Caco-2 (cell line): ENCODE measurements around the gene ZNF503. TPM values are rescaled to one million over a fixed set of nuclear protein-coding genes. Genes with fewer than 3 reads are reported as not detected.

Experiments used
- BruUV-seq: library from RNA; stranded (reverse); fragments of 400-500 nt; replicated peaks from 2 replicates; lab custom pipeline; 2021; lab: Mats Ljungman, UMichigan
- CTCF ChIA-PET: fragments of 300-600 bp; sonication (Branson Sonifier 250); formaldehyde crosslinking; loops from one replicate; lab custom pipeline; 2022; ENCODE audit warnings: antibody characterized with exemption; lab: Charles Lee
- POLR2A ChIA-PET: fragments of 300-600 bp; sonication (Branson Sonifier 250); formaldehyde crosslinking; loops from one replicate; lab custom pipeline; 2022; ENCODE audit warnings: antibody characterized with exemption; lab: Charles Lee
- DNase-seq, 2 experiments: peaks; one replicate each; pipeline versions ENCODE4 v3.0.0 to v3.0.0-alpha.2; 2020 to 2022
- H3K27me3 ChIP-seq: replicated peaks from 2 replicates; pipeline ENCODE4 v1.6.0; 2011; ENCODE audit warnings: low read length; ENCODE audit not compliant: control insufficient read depth, insufficient read depth
- H3K36me3 ChIP-seq: 2 replicates; pipeline ENCODE4 v1.5.1; 2011; ENCODE audit warnings: low read length; ENCODE audit not compliant: control insufficient read depth, insufficient read depth
- H3K4me1 ChIP-seq: fragments of 250-450 bp; sonication (Bioruptor Pico); 2 replicates; pipeline ENCODE4 v1.5.1; 2020; ENCODE audit warnings: mild to moderate bottlenecking
- H3K4me3 ChIP-seq: 2 replicates; pipeline ENCODE4 v1.5.1; 2011; ENCODE audit warnings: low read depth, mild to moderate bottlenecking, control low read depth, low read length
- H3K9me3 ChIP-seq: fragments of 250-450 bp; sonication (Bioruptor Pico); 2 replicates; pipeline ENCODE4 v1.5.1; 2020; ENCODE audit warnings: mild to moderate bottlenecking, moderate library complexity
- H3K27ac Mint-ChIP-seq: one replicate; pipeline ENCODE4 v1.8.0; 2022; ENCODE audit warnings: mixed read lengths; ENCODE audit not compliant: unreplicated experiment
- H3K27me3 Mint-ChIP-seq: one replicate; pipeline ENCODE4 v1.8.0; 2022; ENCODE audit warnings: mixed read lengths; ENCODE audit not compliant: insufficient read depth, unreplicated experiment
- H3K36me3 Mint-ChIP-seq: one replicate; pipeline ENCODE4 v1.8.0; 2022; ENCODE audit warnings: mild to moderate bottlenecking, mixed read lengths; ENCODE audit not compliant: insufficient read depth, unreplicated experiment
- H3K4me1 Mint-ChIP-seq: one replicate; pipeline ENCODE4 v1.8.0; 2022; ENCODE audit warnings: low read depth, mixed read lengths; ENCODE audit not compliant: unreplicated experiment
- H3K4me3 Mint-ChIP-seq: one replicate; pipeline ENCODE4 v1.8.0; 2022; ENCODE audit warnings: mild to moderate bottlenecking, moderate library complexity, mixed read lengths; ENCODE audit not compliant: unreplicated experiment
- H3K9me3 Mint-ChIP-seq: one replicate; pipeline ENCODE4 v1.8.0; 2022; ENCODE audit warnings: mixed read lengths; ENCODE audit not compliant: unreplicated experiment
- intact Hi-C: fragments of 100-400 bp; cut with micrococcal nuclease; formaldehyde crosslinking; loops from one replicate; pipeline ENCODE4 v1.10.0; 2022; ENCODE audit not compliant: unreplicated experiment
- total RNA-seq: library from RNA; stranded (reverse); gene quantifications from 2 replicates; pipeline ENCODE4 v1.2.3, GENCODE V29; 2022
- TF ChIP-seq, protein P1 (sequence below), 2 experiments: fragments of 200-600 bp in 1 of 2; IDR thresholded peaks; 1 replicate in 1 of 2; 2 replicates in 1 of 2; pipeline versions ENCODE4 v1.5.1 to v1.8.0; 2011 to 2022; ENCODE audit warnings: antibody characterized with exemption in 1 of 2, control low read depth in 1 of 2, inconsistent platforms in 1 of 2, low read depth in 1 of 2, low read length in 1 of 2, mild to moderate bottlenecking in 1 of 2, moderate library complexity in 1 of 2; ENCODE audit not compliant: insufficient read depth in 1 of 2, severe bottlenecking in 1 of 2, unreplicated experiment in 1 of 2

Gene ZNF503
- total RNA-seq, 1 experiment from 2014 or later = 35.5 TPM

DNA sequence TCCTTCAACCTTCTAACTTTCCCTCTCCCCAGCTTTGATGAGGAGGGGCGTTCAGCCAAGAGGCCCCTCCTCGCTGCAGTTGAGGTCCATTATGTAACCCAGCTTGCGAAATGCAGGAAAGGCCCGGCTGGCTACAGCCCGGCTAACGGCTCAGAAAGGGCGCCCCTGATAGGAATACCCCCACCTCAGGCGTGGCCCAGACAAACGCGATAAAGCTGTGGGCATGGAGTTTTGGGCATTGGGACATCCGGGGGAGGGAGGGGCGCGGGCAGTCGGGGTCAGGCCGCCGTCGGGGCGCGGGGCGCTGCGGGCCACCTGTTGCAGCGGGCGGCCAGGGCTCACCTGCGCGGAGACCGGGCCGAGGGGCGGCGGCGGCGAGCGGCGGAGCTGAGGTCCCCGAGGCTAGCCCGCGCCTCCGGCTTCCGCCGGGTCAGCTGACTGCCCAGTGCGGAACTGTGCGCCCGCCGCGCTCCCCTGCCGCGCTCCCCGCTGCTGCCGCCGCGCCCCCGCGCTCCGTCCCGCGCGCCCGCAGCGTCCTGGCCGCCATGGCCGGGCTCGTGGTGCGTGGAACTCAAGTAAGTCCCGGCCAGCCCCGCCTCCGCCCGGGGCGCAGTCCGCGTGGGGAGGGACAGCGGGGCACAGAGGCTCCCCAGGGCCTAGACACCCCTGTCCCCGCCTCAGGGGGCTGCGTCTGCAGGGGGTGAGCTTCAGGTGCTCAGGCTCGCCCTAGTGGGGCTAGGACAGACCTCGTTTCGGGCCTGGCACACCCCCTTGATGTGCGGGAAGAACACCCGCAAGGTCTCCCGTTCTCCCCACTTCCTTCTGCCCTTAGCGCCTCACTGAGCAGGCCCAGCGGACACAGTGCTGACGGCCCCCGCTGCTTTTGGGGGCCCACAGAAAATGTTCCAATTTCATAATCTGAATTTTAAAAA is 29.9 kb upstream of the ZNF503 start, which contains the start of gene LRMDA:
LRMDA (plus strand) TSS at position 445 of the 932 bp plus-strand sequence.
- peak within 1 kb of the TSS; percentile 72 for H3K4me3 Mint-ChIP-seq
- Histone ChIP-seq H3K4me3 (peak within 1 kb of the TSS; percentile 80), H3K36me3 (no peaks in the 10 kb centered on the region), H3K27me3 (no peaks in the 10 kb centered on the region), H3K9me3 (no peaks in the 10 kb centered on the region), H3K4me1 (peaks cover 52% of the 10 kb centered on the region)
- ChIA-PET CTCF (interaction anchor here (0.6 to 1.7 kb wide), 4 partner anchors 26 to 872 kb away, joined by 3 to 9 read pairs (median 6); partner anchors contain the start of gene ZNF503), POLR2A (interaction anchor here (0.6 to 2.2 kb wide), 6 partner anchors 27 to 235 kb away, joined by 3 to 24 read pairs (median 10); partner anchors contain the start of gene ZNF503)
- H3K36me3 Mint-ChIP-seq = peaks cover 6% of the 10 kb centered on the region
- no TSS peak for BruUV-seq
- TF ChIP-seq, protein P1, sequence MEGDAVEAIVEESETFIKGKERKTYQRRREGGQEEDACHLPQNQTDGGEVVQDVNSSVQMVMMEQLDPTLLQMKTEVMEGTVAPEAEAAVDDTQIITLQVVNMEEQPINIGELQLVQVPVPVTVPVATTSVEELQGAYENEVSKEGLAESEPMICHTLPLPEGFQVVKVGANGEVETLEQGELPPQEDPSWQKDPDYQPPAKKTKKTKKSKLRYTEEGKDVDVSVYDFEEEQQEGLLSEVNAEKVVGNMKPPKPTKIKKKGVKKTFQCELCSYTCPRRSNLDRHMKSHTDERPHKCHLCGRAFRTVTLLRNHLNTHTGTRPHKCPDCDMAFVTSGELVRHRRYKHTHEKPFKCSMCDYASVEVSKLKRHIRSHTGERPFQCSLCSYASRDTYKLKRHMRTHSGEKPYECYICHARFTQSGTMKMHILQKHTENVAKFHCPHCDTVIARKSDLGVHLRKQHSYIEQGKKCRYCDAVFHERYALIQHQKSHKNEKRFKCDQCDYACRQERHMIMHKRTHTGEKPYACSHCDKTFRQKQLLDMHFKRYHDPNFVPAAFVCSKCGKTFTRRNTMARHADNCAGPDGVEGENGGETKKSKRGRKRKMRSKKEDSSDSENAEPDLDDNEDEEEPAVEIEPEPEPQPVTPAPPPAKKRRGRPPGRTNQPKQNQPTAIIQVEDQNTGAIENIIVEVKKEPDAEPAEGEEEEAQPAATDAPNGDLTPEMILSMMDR (IDR thresholded peaks at IDR 0.05; ENCODE audit: insufficient read depth in 1 of 2, low read depth in 1 of 2, low read length in 1 of 2, severe bottlenecking in 1 of 2, unreplicated experiment in 1 of 2) = no peak
- H3K4me1 Mint-ChIP-seq = peaks cover 44% of the 10 kb centered on the region
- peak; percentile 71 to 77 for DNase-seq
- H3K27ac Mint-ChIP-seq = peak within 1 kb of the TSS; percentile 84
- H3K27me3 Mint-ChIP-seq = no peaks in the 10 kb centered on the region
- intact Hi-C loops = no loop called here
- H3K9me3 Mint-ChIP-seq = no peaks in the 10 kb centered on the region

DNA sequence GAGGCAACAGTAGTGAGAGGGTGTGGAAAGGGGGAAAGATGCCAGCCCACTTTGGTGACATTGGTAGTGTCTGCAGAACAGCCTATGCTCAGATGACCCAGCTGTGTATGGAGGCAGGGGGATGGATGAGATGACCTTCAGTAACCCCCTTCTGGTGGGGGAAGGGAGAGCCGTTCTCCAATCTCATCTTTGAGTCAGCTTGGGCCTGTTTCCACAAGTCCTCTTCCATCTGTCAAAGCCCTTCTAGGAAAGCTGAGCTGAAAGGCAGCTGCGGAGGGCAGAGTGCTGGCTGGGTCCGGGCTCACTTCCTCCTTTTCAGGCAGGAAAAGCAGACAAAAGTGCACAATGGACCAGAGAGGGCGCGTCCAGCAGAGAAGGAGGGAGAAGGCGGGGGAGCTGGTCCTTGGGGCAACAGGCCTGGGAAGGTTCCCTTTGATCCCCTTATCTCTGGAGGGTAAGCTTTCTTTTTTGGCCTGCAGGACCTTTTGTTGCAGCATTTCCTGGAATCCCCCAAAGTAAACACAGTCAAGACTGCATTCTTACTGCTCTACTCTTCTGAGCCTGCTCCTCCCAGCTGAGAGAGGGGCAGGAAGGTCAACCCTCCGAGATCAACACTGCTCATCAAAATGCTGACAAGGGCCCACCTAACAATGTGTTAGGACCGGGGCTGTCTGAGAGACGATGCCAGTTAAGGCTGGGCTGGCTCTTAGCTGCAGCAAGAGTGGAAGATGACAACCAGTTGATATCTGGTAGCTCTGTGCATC is 28.6 kb upstream of the ZNF503 start:
- no peaks in the 10 kb centered on the region for H3K36me3 ChIP-seq
- peaks cover 52% of the 10 kb centered on the region for H3K4me1 ChIP-seq
- Mint-ChIP-seq H3K27ac (peak overlapping the region; percentile 81), H3K36me3 (peaks cover 6% of the 10 kb centered on the region), H3K27me3 (no peaks in the 10 kb centered on the region), H3K4me3 (peak overlapping the region; percentile 72), H3K4me1 (peaks cover 44% of the 10 kb centered on the region), H3K9me3 (no peaks in the 10 kb centered on the region)
- DNase-seq = peak; percentile 93 to 96
- H3K9me3 ChIP-seq = no peaks in the 10 kb centered on the region
- TF ChIP-seq, protein P1 (IDR thresholded peaks at IDR 0.05; ENCODE audit: insufficient read depth in 1 of 2, low read depth in 1 of 2, low read length in 1 of 2, severe bottlenecking in 1 of 2, unreplicated experiment in 1 of 2) = no peak
- no peak overlapping the region for H3K4me3 ChIP-seq
- intact Hi-C loops = loop anchor here (1.0 kb wide), 4 partner anchors 21 to 621 kb away; no protein-coding TSS in a partner anchor
- POLR2A ChIA-PET = interaction anchor here (1.1 to 2.2 kb wide), 6 partner anchors 21 to 183 kb away, joined by 3 to 24 read pairs (median 12); partner anchors contain the start of gene ZNF503
- H3K27me3 ChIP-seq = no peaks in the 10 kb centered on the region
- CTCF ChIA-PET = interaction anchor here (1.0 to 1.7 kb wide), 6 partner anchors 15 to 873 kb away, joined by 3 to 9 read pairs (median 6); partner anchors contain the start of gene ZNF503
- BruUV-seq = no TSS peak
